ENCODE measurements around the gene TMEM119.

Gene TMEM119

GRCh38 chr12:108597559-108598471, at the start of gene TMEM119:
TSS of gene TMEM119 (minus strand) at chr12:108598084. CDS start at chr12:108592383, 5,701 bp downstream.
- DNase-seq = no peak

GRCh38 chr12:108646600-108647579, 49.0 kb upstream of the TMEM119 start:
- peak in 1 of 6 experiments; percentile 11 for DNase-seq

- peak in 2 of 6 experiments; percentile 13 to 20 for DNase-seq
Observed at GRCh38 chr12:108645686-108646599, 48.1 kb upstream of the TMEM119 start.

GRCh38 chr12:108644811-108645120, 46.9 kb upstream of the TMEM119 start:
- DNase-seq = no peak

GRCh38 chr12:108643941-108644810, 46.3 kb upstream of the TMEM119 start:
- DNase-seq = no peak

- DNase-seq = no peak
Observed at GRCh38 chr12:108642899-108643654, 45.2 kb upstream of the TMEM119 start.

- no peak for DNase-seq
Observed at GRCh38 chr12:108642269-108642870, 44.5 kb upstream of the TMEM119 start.

- no peak for DNase-seq
Observed at GRCh38 chr12:108641446-108642268, 43.8 kb upstream of the TMEM119 start.

GRCh38 chr12:108640802-108641445, 43.0 kb upstream of the TMEM119 start:
- no peak for DNase-seq

- no peak for DNase-seq
Observed at GRCh38 chr12:108638997-108639822, 41.3 kb upstream of the TMEM119 start.

GRCh38 chr12:108638141-108638827, 40.4 kb upstream of the TMEM119 start:
- no peak for DNase-seq

- no peak for DNase-seq
Observed at GRCh38 chr12:108637222-108637971, 39.5 kb upstream of the TMEM119 start.

GRCh38 chr12:108635997-108636808, 38.3 kb upstream of the TMEM119 start:
- peak in 2 of 6 experiments; percentile 19 to 29 for DNase-seq

GRCh38 chr12:108635201-108635996, 37.5 kb upstream of the TMEM119 start:
- DNase-seq = peak in 5 of 6 experiments; percentile 6 to 68 (median 47)

All from stimulated activated naive CD4-positive, alpha-beta T cell (primary cell).